HL-60 (cell line): Measurements from ENCODE around the gene C22orf39.
A peak's percentile ranks its signal among the peaks of the same experiment; 100 is the strongest.
"Not testable (repeated sequence)": the region's sequence is repeated elsewhere in the genome, so short reads cannot be mapped to it uniquely, and the experiment has no call there.

Experiments
- DNase-seq, 2 experiments: peaks; one replicate each; pipeline ENCODE4 v3.0.0-alpha.2; 2010 to 2020; ENCODE audit warnings: low read depth in 1 of 2, low spot score in 1 of 2
- H3K27ac ChIP-seq: fragments of 250-450 bp; sonication (Bioruptor Pico); replicated peaks from 2 replicates; pipeline ENCODE4 v1.5.1; 2020; ENCODE audit warnings: mild to moderate bottlenecking, moderate library complexity
- H3K27me3 ChIP-seq: fragments of 250-450 bp; sonication (Bioruptor Pico); 2 replicates; pipeline ENCODE4 v1.5.1; 2021; ENCODE audit warnings: mild to moderate bottlenecking, moderate library complexity; ENCODE audit not compliant: insufficient read depth, poor library complexity, severe bottlenecking
- H3K4me3 ChIP-seq: replicated peaks from 2 replicates; pipeline ENCODE4 v1.5.1; 2011; ENCODE audit warnings: mild to moderate bottlenecking, control low read depth, low read length; ENCODE audit not compliant: insufficient read depth
- CTCF ChIP-seq: IDR thresholded peaks from one replicate; pipeline ENCODE4 v1.5.1; 2011; ENCODE audit warnings: low read length, control low read depth, inconsistent platforms; ENCODE audit not compliant: insufficient read depth
- GABPA ChIP-seq: IDR thresholded peaks from 2 replicates; pipeline ENCODE4 v1.6.1; 2012; ENCODE audit warnings: low read depth
- POLR2AphosphoS5 ChIP-seq: IDR thresholded peaks from 2 replicates; pipeline ENCODE4 v1.6.1; 2012; ENCODE audit warnings: low read depth
- SPI1 ChIP-seq: IDR thresholded peaks from 2 replicates; pipeline ENCODE4 v1.6.1; 2012; ENCODE audit warnings: low read depth, mild to moderate bottlenecking, borderline replicate concordance
- TF ChIP-seq, protein P1 (sequence below): IDR thresholded peaks from 2 replicates; pipeline ENCODE4 v1.6.1; 2012; ENCODE audit warnings: low read depth; ENCODE audit not compliant: insufficient replicate concordance

Gene C22orf39

DNA sequence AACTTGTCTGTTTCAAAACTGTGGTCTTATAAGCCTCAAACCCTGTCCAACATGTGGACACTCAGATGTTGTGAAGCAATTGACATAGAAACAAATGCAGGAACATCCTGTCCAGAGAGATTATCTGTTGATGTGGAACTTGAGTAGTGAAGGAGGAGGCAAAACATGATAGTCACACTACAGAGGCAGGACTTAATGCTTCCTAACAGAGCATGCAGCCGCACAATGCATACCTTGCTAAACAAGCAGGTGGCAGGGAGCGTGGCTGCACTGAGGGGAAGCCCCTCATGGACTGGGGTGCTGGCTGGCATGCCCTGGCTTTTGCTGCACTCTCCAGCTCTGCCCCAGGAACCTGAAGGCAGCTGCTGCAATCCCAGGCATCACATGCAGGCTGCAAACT is 5.3 kb downstream of the C22orf39 start:
- Histone ChIP-seq H3K27me3 (no peaks in the 10 kb centered on the region), H3K4me3 (no peak overlapping the region), H3K27ac (no peak overlapping the region)
- DNase-seq = no peak
- TF ChIP-seq SPI1 (no peak), GABPA (no peak), CTCF (no peak), POLR2AphosphoS5 (no peak)
- TF ChIP-seq, protein P1, sequence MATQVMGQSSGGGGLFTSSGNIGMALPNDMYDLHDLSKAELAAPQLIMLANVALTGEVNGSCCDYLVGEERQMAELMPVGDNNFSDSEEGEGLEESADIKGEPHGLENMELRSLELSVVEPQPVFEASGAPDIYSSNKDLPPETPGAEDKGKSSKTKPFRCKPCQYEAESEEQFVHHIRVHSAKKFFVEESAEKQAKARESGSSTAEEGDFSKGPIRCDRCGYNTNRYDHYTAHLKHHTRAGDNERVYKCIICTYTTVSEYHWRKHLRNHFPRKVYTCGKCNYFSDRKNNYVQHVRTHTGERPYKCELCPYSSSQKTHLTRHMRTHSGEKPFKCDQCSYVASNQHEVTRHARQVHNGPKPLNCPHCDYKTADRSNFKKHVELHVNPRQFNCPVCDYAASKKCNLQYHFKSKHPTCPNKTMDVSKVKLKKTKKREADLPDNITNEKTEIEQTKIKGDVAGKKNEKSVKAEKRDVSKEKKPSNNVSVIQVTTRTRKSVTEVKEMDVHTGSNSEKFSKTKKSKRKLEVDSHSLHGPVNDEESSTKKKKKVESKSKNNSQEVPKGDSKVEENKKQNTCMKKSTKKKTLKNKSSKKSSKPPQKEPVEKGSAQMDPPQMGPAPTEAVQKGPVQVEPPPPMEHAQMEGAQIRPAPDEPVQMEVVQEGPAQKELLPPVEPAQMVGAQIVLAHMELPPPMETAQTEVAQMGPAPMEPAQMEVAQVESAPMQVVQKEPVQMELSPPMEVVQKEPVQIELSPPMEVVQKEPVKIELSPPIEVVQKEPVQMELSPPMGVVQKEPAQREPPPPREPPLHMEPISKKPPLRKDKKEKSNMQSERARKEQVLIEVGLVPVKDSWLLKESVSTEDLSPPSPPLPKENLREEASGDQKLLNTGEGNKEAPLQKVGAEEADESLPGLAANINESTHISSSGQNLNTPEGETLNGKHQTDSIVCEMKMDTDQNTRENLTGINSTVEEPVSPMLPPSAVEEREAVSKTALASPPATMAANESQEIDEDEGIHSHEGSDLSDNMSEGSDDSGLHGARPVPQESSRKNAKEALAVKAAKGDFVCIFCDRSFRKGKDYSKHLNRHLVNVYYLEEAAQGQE = no peak

DNA sequence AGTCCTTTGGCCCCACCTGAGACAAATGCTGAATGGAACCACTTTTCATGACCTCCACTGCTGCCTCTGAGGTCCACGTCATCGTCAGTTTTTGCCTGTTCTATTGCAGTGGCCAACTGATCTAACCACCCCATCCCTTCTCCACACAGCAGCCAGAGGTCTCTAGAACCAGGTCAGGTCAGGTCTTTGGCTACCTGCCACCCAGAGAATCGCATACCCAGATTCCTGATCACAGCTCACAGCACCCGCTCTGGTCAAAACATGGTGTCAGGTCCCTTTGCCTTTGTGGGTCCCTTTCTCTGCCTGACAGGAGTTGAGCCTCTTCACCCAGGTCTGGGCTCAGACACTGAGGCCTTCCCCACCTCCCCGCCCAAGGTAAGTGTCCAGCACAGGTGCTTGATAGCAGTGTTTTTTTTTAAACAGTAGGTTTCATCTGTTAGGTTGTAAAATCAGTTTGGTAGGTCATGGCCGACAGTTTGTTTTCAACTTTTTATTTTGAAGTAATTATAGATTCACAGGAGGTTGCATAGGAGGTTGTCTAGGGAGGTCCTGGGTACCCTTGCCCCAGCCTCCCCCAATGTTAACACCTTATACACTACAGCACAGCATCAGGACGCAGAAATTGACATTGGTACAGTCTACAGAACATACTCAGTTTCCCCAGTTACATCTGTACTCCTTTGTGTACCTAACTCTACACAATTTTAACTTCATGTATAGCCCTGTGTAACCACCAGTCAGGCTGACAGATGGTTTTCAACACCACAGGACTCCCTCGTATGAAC is 6.9 kb downstream of the C22orf39 start:
- Histone ChIP-seq H3K27ac (no peak overlapping the region), H3K27me3 (no peaks in the 10 kb centered on the region), H3K4me3 (no peak overlapping the region)
- TF ChIP-seq SPI1 (no peak), GABPA (no peak), CTCF (no peak), POLR2AphosphoS5 (no peak)
- TF ChIP-seq, protein P1 = no peak
- no peak for DNase-seq

DNA sequence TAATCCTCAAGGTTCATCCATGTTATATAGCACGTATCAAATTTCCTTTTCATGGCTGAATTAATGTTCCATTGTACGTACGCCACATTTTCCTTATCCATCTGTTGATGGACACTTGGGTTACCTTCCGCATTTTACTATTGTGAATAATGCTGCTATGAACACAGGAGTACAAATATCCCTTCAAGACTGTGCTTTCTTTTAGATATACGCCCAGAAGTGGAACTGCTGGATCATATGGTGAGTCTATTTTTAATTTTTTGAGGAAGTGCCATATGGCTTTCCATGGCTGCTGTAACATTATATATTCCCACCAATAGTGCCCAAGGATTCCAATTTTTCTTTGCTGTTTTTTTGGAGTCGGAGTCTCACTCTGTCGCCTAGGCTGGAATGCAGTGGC is 9.2 kb downstream of the C22orf39 start:
- H3K27ac ChIP-seq = no peak overlapping the region
- TF ChIP-seq, protein P1 = no peak
- TF ChIP-seq SPI1 = peak; percentile 77
- no peak overlapping the region for H3K4me3 ChIP-seq
- DNase-seq = no peak
- H3K27me3 ChIP-seq = no peaks in the 10 kb centered on the region

DNA sequence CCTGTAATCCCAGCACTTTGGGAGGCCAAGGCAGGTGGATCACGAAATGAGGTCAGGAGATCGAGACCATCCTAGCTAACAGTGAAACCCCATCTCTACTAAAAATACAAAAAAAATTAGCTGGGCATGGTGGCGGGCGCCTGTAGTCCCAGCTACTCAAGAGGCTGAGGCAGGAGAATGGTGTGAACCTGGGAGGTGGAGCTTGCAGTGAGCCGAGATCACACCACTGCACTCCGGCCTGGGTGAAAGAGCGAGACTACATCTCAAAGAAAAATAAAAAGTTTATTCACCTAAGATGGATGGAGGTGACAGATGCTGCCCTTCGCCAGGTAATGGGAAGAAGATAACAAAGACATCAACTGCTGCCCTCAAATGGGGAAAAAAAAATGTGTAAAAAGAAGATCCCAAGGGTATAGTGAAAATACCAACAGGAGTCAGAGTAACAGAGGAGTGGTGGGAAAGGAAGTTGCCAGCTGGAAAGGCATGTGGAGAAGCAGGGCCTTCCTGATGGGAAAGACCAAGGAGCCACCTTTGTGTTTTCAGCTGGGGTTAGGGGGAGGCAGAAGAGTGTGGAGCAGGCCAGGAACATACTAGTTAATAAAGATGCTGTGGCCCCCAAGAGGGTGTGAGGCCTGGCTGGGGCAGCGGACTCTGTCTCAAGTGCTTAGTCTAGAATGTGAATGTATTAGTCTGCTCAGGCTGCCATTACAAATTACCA is 10.9 kb downstream of the C22orf39 start:
- H3K27ac ChIP-seq, H3K4me3 ChIP-seq, DNase-seq, H3K27me3 ChIP-seq: not testable (repeated sequence)
